Measurements from ENCODE around the gene SMIM26. TPM values are rescaled to one million over a fixed set of nuclear protein-coding genes. Genes with fewer than 3 reads are reported as not detected.

The SMIM26 gene
- total and polyA plus RNA-seq, 2 of the 13 experiments (the other 11 are each of a cell fraction or from before 2014, with no cell fraction given): 214 to 249 TPM

- peak; percentile 12; the same call in 1 of the 2 replicates for TF ChIP-seq HNF1A (IDR thresholded peaks at IDR 0.05; ENCODE audit: low read depth)
- peak; percentile 72; the same call in 1 of the 2 replicates for TF ChIP-seq HNF1A (CRISPR knock-in tag; IDR thresholded peaks at IDR 0.05; ENCODE audit: borderline replicate concordance)
- peak; percentile 96 for TF ChIP-seq ZNF704 (CRISPR knock-in tag; IDR thresholded peaks at IDR 0.05; ENCODE audit: borderline replicate concordance)
- TF ChIP-seq, protein P1, sequence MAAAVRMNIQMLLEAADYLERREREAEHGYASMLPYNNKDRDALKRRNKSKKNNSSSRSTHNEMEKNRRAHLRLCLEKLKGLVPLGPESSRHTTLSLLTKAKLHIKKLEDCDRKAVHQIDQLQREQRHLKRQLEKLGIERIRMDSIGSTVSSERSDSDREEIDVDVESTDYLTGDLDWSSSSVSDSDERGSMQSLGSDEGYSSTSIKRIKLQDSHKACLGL (CRISPR knock-in tag; IDR thresholded peaks at IDR 0.05): peak; percentile 93
- TF ChIP-seq HNRNPLL (IDR thresholded peaks at IDR 0.05; ENCODE audit: low read depth, low read length, poor library complexity, severe bottlenecking): peak; percentile 88
- peak; percentile 98 for TF ChIP-seq SAP130 (CRISPR knock-in tag; IDR thresholded peaks at IDR 0.05; ENCODE audit: low read depth)
- TF ChIP-seq ZIK1 (CRISPR knock-in tag; IDR thresholded peaks at IDR 0.05; ENCODE audit: borderline replicate concordance, low read depth): 0 out of 2 replicates have a peak, but pooled peaks have one; percentile 70
- TF ChIP-seq ZKSCAN5 (CRISPR knock-in tag; IDR thresholded peaks at IDR 0.05): peak; percentile 74; the same call in 1 of the 2 replicates
- TF ChIP-seq IKZF4 (CRISPR knock-in tag; IDR thresholded peaks at IDR 0.05; ENCODE audit: borderline replicate concordance, low read depth, not compliant biosample characterization): peak; percentile 93
- no peak for TF ChIP-seq NFIB (CRISPR knock-in tag; IDR thresholded peaks at IDR 0.05; ENCODE audit: borderline replicate concordance)
- peak; percentile 20; the same call in 1 of the 2 replicates for TF ChIP-seq RFX5 (IDR thresholded peaks at IDR 0.05; ENCODE audit: low read depth, low read length)
- no peak for TF ChIP-seq HIC2 (CRISPR knock-in tag; IDR thresholded peaks at IDR 0.05; ENCODE audit: low read depth)
- peak; percentile 78; the same call in 1 of the 2 replicates for TF ChIP-seq ZNF83 (CRISPR knock-in tag; IDR thresholded peaks at IDR 0.05; ENCODE audit: borderline replicate concordance)
- TF ChIP-seq, protein P2, sequence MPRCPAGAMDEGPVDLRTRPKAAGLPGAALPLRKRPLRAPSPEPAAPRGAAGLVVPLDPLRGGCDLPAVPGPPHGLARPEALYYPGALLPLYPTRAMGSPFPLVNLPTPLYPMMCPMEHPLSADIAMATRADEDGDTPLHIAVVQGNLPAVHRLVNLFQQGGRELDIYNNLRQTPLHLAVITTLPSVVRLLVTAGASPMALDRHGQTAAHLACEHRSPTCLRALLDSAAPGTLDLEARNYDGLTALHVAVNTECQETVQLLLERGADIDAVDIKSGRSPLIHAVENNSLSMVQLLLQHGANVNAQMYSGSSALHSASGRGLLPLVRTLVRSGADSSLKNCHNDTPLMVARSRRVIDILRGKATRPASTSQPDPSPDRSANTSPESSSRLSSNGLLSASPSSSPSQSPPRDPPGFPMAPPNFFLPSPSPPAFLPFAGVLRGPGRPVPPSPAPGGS (CRISPR knock-in tag; IDR thresholded peaks at IDR 0.05): peak; percentile 88
- peak; percentile 83 for TF ChIP-seq MED1 (CRISPR knock-in tag; IDR thresholded peaks at IDR 0.05)
- TF ChIP-seq, protein P3, sequence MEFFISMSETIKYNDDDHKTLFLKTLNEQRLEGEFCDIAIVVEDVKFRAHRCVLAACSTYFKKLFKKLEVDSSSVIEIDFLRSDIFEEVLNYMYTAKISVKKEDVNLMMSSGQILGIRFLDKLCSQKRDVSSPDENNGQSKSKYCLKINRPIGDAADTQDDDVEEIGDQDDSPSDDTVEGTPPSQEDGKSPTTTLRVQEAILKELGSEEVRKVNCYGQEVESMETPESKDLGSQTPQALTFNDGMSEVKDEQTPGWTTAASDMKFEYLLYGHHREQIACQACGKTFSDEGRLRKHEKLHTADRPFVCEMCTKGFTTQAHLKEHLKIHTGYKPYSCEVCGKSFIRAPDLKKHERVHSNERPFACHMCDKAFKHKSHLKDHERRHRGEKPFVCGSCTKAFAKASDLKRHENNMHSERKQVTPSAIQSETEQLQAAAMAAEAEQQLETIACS (CRISPR knock-in tag; IDR thresholded peaks at IDR 0.05): peak; percentile 53; the same call in 1 of the 2 replicates
Observed at GRCh38 chr20:18566892-18567738, at the start of gene SMIM26 (continued).

All from HepG2 (cell line).